GM06990 (cell line): ENCODE data around the gene GRM6.

ENCODE experiments used
- DNase-seq: peaks from one replicate; pipeline ENCODE4 v3.0.0-alpha.2; 2011; ENCODE audit not compliant: insufficient read length; ENCODE audit errors: extremely low read depth
- H3K27me3 ChIP-seq: replicated peaks from 2 replicates; pipeline ENCODE4 v1.6.0; 2011; ENCODE audit warnings: low read length; ENCODE audit not compliant: control insufficient read depth, insufficient read depth
- H3K36me3 ChIP-seq: 2 replicates; pipeline ENCODE4 v1.5.1; 2011; ENCODE audit warnings: low read length; ENCODE audit not compliant: control insufficient read depth, insufficient read depth
- H3K4me3 ChIP-seq: replicated peaks from 2 replicates; pipeline ENCODE4 v1.5.1; 2011; ENCODE audit warnings: low read depth, mild to moderate bottlenecking, control low read depth, low read length
- CTCF ChIP-seq: IDR thresholded peaks from 2 replicates; pipeline ENCODE4 v1.5.1; 2011; ENCODE audit warnings: low read length, control low read depth, mild to moderate bottlenecking, inconsistent platforms; ENCODE audit not compliant: insufficient read depth, poor library complexity, severe bottlenecking

GRM6 gene

GRCh38 chr5:178988436-178989220, 6.5 kb downstream of the GRM6 start:
- Histone ChIP-seq H3K36me3 (no peaks in the 10 kb centered on the region), H3K4me3 (no peak overlapping the region), H3K27me3 (no peaks in the 10 kb centered on the region)
- DNase-seq = no peak
- no peak for TF ChIP-seq CTCF

GRCh38 chr5:178986326-178986960, 8.7 kb downstream of the GRM6 start:
- no peak for DNase-seq
- H3K4me3 ChIP-seq = no peak overlapping the region
- no peaks in the 10 kb centered on the region for H3K36me3 ChIP-seq
- TF ChIP-seq CTCF = no peak
- no peaks in the 10 kb centered on the region for H3K27me3 ChIP-seq

GRCh38 chr5:178984145-178985072, 10.7 kb downstream of the GRM6 start:
- no peaks in the 10 kb centered on the region for H3K36me3 ChIP-seq
- H3K4me3 ChIP-seq = no peak overlapping the region
- H3K27me3 ChIP-seq = no peaks in the 10 kb centered on the region
- no peak for TF ChIP-seq CTCF
- DNase-seq = no peak

- H3K36me3 ChIP-seq = no peaks in the 10 kb centered on the region
- H3K4me3 ChIP-seq = no peak overlapping the region
- no peak for DNase-seq
- no peak for TF ChIP-seq CTCF
- H3K27me3 ChIP-seq = no peaks in the 10 kb centered on the region
Observed at GRCh38 chr5:178983728-178984127, 11.4 kb downstream of the GRM6 start.

GRCh38 chr5:178982941-178983340, 12.2 kb downstream of the GRM6 start:
- DNase-seq = no peak
- TF ChIP-seq CTCF = no peak
- Histone ChIP-seq H3K27me3 (no peaks in the 10 kb centered on the region), H3K36me3 (no peaks in the 10 kb centered on the region), H3K4me3 (no peak overlapping the region)
